ENCODE data around the gene TMEFF1.
"Not testable (repeated sequence)": the region's sequence is repeated elsewhere in the genome, so short reads cannot be mapped to it uniquely, and the experiment has no call there.

The TMEFF1 gene

GRCh38 chr9:100498592-100498991, 25.6 kb downstream of the TMEFF1 start:
- DNase-seq, result no peak

- no peak for DNase-seq
These were observed 26.5 kb downstream of the TMEFF1 start for GRCh38 chr9:100499460-100499859.

- no peak for DNase-seq
These were observed 26.9 kb downstream of the TMEFF1 start for GRCh38 chr9:100499866-100500265.

GRCh38 chr9:100505564-100506159, 32.7 kb downstream of the TMEFF1 start:
- no peak for DNase-seq

- DNase-seq, result not testable (repeated sequence)
These were observed 34.4 kb downstream of the TMEFF1 start for GRCh38 chr9:100507350-100507749.

- no peak for DNase-seq
These were observed 38.3 kb downstream of the TMEFF1 start for GRCh38 chr9:100511205-100511604.

- no peak for DNase-seq
These were observed 42.9 kb downstream of the TMEFF1 start for GRCh38 chr9:100515578-100516494.

- no peak for DNase-seq
These were observed 48.3 kb downstream of the TMEFF1 start for GRCh38 chr9:100521282-100521681.

- DNase-seq, result no peak
These were observed 52.6 kb downstream of the TMEFF1 start for GRCh38 chr9:100525563-100525962.

GRCh38 chr9:100527180-100527794, 54.3 kb downstream of the TMEFF1 start:
- not testable (repeated sequence) for DNase-seq

GRCh38 chr9:100534401-100534800, 61.5 kb downstream of the TMEFF1 start:
- no peak for DNase-seq

GRCh38 chr9:100540327-100540726, 67.4 kb downstream of the TMEFF1 start:
- no peak for DNase-seq

- no peak for DNase-seq
These were observed 76.1 kb downstream of the TMEFF1 start for GRCh38 chr9:100549048-100549447.

GRCh38 chr9:100554935-100555401, 82.0 kb downstream of the TMEFF1 start:
- DNase-seq, result peak; percentile 46

GRCh38 chr9:100555471-100555870, 82.5 kb downstream of the TMEFF1 start:
- no peak for DNase-seq

- no peak for DNase-seq
These were observed 84.1 kb downstream of the TMEFF1 start for GRCh38 chr9:100557053-100557452.

GRCh38 chr9:100561256-100561655, 88.3 kb downstream of the TMEFF1 start:
- DNase-seq, result no peak

GRCh38 chr9:100567856-100568255, 94.9 kb downstream of the TMEFF1 start:
- DNase-seq, result no peak

- no peak for DNase-seq
These were observed 100.8 kb downstream of the TMEFF1 start for GRCh38 chr9:100573655-100574260.

- no peak for DNase-seq
These were observed 102.1 kb downstream of the TMEFF1 start for GRCh38 chr9:100575006-100575405.

- DNase-seq, result no peak
These were observed 102.9 kb downstream of the TMEFF1 start for GRCh38 chr9:100575765-100576386.

GRCh38 chr9:100577776-100578448, 105.0 kb downstream of the TMEFF1 start, which contains the start of gene CAVIN4:
Gene CAVIN4 (plus strand): TSS chr9:100578079. CDS start chr9:100578144, 65 bp downstream.
- no peak for DNase-seq
